SJSA1 (cell line): ENCODE data around the gene TPGS1. TPM values are rescaled to one million over a fixed set of nuclear protein-coding genes. Genes with fewer than 3 reads are reported as not detected.

Experiments
- DNase-seq, 2 experiments: peaks; one replicate each; pipeline ENCODE4 v3.0.0-alpha.2; 2015 to 2020; ENCODE audit warnings: low spot score in 2 of 2, low read depth in 1 of 2
- H3K27ac ChIP-seq: fragments of 250-450 bp; sonication (Bioruptor Pico); 2 replicates; pipeline ENCODE4 v1.5.1; 2020; ENCODE audit warnings: mild to moderate bottlenecking, moderate library complexity
- H3K27me3 ChIP-seq: fragments of 250-450 bp; sonication (Bioruptor Pico); replicated peaks from 2 replicates; pipeline ENCODE4 v1.5.1; 2020; ENCODE audit warnings: mild to moderate bottlenecking, moderate library complexity
- H3K36me3 ChIP-seq: fragments of 250-450 bp; sonication (Bioruptor Pico); 2 replicates; pipeline ENCODE4 v1.5.1; 2020; ENCODE audit warnings: mild to moderate bottlenecking
- H3K4me1 ChIP-seq: fragments of 250-450 bp; sonication (Bioruptor Pico); replicated peaks from 2 replicates; pipeline ENCODE4 v1.6.1; 2021; ENCODE audit warnings: mild to moderate bottlenecking
- H3K4me3 ChIP-seq: fragments of 250-450 bp; sonication (Bioruptor Pico); 2 replicates; pipeline ENCODE4 v1.5.1; 2020; ENCODE audit warnings: mild to moderate bottlenecking
- H3K9me3 ChIP-seq: fragments of 250-450 bp; sonication (Bioruptor Pico); replicated peaks from 2 replicates; pipeline ENCODE4 v1.5.1; 2020; ENCODE audit warnings: mild to moderate bottlenecking
- total RNA-seq: library from RNA; depleted of rRNA; stranded (reverse); fragments of >200 nt; shearing (Covaris generic); gene quantifications from 2 replicates; pipeline ENCODE4 v1.2.3, GENCODE V29; 2014

Gene TPGS1
- total RNA-seq, 1 experiment from 2014 or later, result 73.3 TPM

DNA sequence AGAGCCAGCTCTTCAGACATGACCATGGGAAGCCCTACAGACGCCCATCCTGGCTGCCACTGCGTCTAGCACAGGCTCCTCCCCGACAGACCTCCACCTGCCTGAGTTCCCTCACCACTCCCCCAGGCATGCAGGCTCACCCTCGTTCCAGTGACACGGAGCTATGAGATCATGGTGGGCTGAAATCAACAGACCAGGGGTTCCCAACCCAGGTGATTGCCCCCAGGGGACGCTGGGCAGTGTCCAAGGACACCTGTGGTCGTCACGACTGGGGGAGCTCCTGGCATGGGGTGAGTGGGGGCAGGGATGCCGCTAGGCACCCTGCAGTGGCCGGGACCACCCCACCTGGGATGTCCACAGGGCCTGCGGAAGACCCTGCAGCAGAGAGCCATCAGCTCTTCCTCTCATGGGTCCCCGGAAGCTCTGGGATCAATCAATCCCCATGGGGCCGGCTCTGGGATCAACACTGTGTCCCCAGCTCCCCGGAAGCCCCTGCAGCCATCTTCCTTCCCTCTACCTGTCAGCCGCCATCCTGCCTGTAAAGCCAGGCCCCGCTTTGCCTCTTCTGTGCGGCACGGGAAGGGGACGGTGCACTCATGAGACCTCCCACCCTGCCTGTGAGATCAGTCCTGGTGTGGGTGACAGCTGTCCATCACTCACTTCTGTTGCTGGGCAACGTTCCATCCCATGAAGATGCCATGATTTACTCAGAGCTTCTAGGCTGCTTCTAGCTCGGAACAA is 23.8 kb upstream of the TPGS1 start:
- Histone ChIP-seq H3K4me3 (no peak overlapping the region), H3K9me3 (no peaks in the 10 kb centered on the region), H3K4me1 (peaks cover 12% of the 10 kb centered on the region; the same call in 1 of the 2 replicates), H3K36me3 (peaks cover 1% of the 10 kb centered on the region), H3K27me3 (peaks cover 13% of the 10 kb centered on the region), H3K27ac (no peak overlapping the region)
- DNase-seq, result no peak

- H3K27me3 ChIP-seq, result peaks cover 13% of the 10 kb centered on the region
- H3K27ac ChIP-seq, result no peak overlapping the region
- no peaks in the 10 kb centered on the region for H3K9me3 ChIP-seq
- H3K4me1 ChIP-seq, result peaks cover 16% of the 10 kb centered on the region
- H3K36me3 ChIP-seq, result peaks cover 5% of the 10 kb centered on the region
- no peak overlapping the region for H3K4me3 ChIP-seq
- no peak for DNase-seq
These were observed 22.8 kb upstream of the TPGS1 start for GRCh38 chr19:484494-484893.

DNA sequence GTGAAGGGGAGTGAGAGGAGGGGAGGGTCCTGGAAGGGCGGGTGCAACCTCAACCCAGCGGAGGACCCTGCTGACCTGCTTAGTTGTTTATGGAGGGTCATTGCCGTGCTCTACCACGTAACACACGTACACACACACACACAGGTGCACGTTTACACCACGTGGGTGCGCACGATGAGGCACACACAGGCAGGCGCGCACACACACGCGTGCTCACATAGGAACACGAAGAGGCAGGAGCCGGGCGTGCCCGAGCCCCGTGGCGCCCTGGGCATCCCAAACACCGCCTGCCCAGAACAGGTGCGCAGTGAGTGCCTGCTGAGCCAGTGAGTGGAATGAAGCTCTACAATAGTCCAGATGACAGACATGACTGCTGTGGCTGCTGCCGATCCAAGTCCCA is 22.2 kb upstream of the TPGS1 start:
- Histone ChIP-seq H3K27ac (no peak overlapping the region), H3K4me3 (no peak overlapping the region), H3K36me3 (peaks cover 5% of the 10 kb centered on the region), H3K27me3 (peaks cover 13% of the 10 kb centered on the region), H3K4me1 (peaks cover 16% of the 10 kb centered on the region), H3K9me3 (no peaks in the 10 kb centered on the region)
- DNase-seq, result no peak

GRCh38 chr19:485583-486236 is 21.6 kb upstream of the TPGS1 start:
- Histone ChIP-seq H3K27me3 (peaks cover 13% of the 10 kb centered on the region), H3K4me1 (peaks cover 15% of the 10 kb centered on the region), H3K27ac (no peak overlapping the region), H3K36me3 (peaks cover 5% of the 10 kb centered on the region), H3K4me3 (no peak overlapping the region), H3K9me3 (no peaks in the 10 kb centered on the region)
- DNase-seq, result no peak

DNA sequence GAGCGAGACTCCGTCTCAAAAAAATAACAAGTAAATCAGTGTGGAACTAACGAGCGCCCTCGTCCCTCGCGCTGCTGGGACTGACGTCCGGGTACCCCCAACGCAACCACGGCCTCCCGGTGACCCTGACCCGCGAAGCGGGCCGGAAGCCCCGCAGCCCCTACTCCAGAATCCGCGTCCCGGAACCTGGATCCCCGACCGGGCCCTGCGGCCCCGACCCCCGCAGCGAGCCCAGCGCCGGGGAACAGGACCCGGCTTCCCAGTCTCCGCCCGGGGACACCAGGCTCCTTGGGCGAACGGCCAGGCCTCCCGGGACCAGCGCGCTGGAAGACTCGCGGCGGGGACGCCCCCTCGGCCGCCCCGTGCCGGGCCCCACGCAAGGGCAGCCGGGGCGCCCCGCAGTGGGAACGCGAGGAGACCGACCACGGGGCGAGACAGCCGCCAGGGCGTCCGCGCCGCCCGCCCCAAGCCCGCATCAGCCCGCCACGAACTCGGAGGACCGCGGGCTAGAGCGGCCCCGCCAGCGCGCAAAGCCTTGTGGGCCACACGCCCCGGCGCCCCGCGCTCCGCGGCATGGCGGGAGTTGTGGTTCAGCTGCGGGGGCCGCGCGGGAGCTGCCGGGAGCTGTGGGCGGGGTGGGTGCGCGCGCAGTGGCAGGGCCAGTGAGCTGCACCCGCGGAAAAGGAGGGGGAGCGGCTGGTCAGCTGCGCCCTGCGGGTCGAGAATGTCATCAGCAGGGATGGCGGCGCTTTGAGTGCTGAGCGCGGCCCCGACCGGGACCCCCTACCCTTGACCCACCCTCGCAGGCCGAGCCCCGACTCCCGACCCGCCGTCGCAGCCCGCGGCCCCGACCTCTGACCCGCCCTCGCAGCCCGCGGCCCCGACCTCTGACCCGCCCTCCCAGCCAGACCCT is 18.5 kb upstream of the TPGS1 start:
- no peaks in the 10 kb centered on the region for H3K9me3 ChIP-seq
- peaks cover 15% of the 10 kb centered on the region for H3K4me1 ChIP-seq
- H3K36me3 ChIP-seq, result peaks cover 5% of the 10 kb centered on the region
- peak overlapping the region; percentile 80 for H3K27ac ChIP-seq
- H3K27me3 ChIP-seq, result peaks cover 13% of the 10 kb centered on the region
- peak; percentile 82 to 93 for DNase-seq
- peak overlapping the region; percentile 90 for H3K4me3 ChIP-seq

GRCh38 chr19:489418-490196 is 17.7 kb upstream of the TPGS1 start:
- Histone ChIP-seq H3K27me3 (peaks cover 13% of the 10 kb centered on the region), H3K27ac (no peak overlapping the region), H3K9me3 (no peaks in the 10 kb centered on the region), H3K4me1 (peaks cover 15% of the 10 kb centered on the region), H3K36me3 (peaks cover 5% of the 10 kb centered on the region), H3K4me3 (peak overlapping the region; percentile 90)
- peak in 1 of 2 experiments; percentile 44 for DNase-seq

DNA sequence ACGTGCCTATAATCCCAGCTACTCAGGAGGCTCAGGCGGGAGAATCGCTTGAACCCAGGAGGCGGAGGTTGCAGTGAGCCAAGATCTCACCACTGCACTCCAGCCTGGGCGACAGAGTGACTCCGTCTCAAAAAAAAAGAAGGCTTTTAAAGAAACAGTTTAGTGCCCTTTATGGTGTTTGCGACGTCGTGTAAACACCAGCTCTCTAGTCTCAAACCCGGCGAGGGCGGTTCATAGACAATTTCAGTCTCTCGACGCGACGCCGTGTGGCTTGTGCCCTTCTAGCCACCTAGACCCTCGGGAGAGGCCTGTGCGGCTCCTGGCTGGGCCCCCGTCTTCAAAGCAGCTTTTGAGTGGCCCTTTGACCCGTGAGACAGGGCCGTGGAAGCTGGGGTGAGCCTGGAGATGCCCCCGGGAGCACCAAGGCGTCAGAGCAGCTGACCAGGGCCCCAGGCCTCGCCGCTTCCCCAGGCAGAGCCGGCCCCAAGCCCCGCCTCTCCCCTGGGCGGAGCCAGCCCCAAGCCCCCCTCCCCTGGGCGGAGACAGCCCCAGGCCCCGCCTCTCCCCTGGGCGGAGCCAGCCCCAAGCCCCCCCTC is 16.1 kb upstream of the TPGS1 start:
- Histone ChIP-seq H3K4me1 (peaks cover 10% of the 10 kb centered on the region), H3K36me3 (peaks cover 5% of the 10 kb centered on the region), H3K9me3 (no peaks in the 10 kb centered on the region), H3K27me3 (peaks cover 9% of the 10 kb centered on the region), H3K4me3 (no peak overlapping the region), H3K27ac (no peak overlapping the region)
- no peak for DNase-seq

- Histone ChIP-seq H3K27me3 (peaks cover 10% of the 10 kb centered on the region), H3K9me3 (no peaks in the 10 kb centered on the region), H3K27ac (no peak overlapping the region), H3K36me3 (peaks cover 5% of the 10 kb centered on the region), H3K4me3 (no peak overlapping the region), H3K4me1 (peaks cover 10% of the 10 kb centered on the region)
- DNase-seq, result no peak
These were observed 15.2 kb upstream of the TPGS1 start for GRCh38 chr19:492091-492531.

GRCh38 chr19:493391-494170 is 13.7 kb upstream of the TPGS1 start:
- H3K9me3 ChIP-seq, result no peaks in the 10 kb centered on the region
- peaks cover 20% of the 10 kb centered on the region for H3K27me3 ChIP-seq
- DNase-seq, result no peak
- peaks cover 6% of the 10 kb centered on the region for H3K4me1 ChIP-seq
- H3K36me3 ChIP-seq, result peaks cover 3% of the 10 kb centered on the region
- H3K4me3 ChIP-seq, result no peak overlapping the region
- no peak overlapping the region for H3K27ac ChIP-seq

DNA sequence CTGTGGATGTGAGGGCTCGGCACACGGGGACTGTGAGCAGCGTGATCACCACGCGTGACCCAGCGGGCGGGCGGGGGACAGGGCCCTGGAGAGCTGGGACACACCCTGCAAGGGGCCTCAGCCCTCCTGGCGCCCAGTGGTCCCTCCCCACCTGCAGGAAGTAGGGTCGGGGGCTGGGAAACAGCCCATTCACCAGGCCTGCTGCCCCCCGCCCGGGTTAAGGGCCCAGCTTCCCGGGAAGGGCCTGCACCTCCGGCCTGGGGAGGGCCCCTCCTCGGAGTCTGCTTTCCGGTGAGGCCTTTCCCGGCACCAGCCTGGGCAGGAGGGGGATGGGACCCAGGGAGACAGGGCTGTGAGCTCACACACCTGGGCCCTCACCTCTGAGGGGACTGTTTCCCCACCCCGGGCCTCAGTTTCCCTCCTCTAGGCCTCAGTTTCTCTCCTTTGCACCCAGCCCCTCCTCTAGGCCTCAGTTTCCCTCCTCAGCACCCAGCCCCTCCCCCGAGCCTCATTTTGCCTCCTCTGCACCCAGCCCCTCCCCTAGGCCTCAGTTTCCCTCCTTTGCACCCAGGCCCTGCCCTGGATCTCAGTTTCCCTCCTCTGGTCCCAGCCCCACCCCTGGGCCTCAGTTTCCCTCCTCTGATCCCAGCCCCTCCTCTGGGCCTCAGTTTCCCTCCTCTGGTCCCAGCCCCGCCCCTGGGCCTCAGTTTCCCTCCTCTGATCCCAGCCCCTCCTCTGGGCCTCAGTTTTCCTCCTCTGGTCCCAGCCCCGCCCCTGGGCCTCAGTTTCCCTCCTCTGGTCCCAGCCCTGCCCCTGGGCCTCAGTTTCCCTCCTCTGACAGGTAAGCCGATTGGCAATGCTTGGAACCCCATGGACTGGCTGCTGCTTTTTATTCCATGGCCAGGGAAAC is 12.9 kb upstream of the TPGS1 start:
- Histone ChIP-seq H3K36me3 (no peaks in the 10 kb centered on the region), H3K4me3 (no peak overlapping the region), H3K4me1 (peaks cover 4% of the 10 kb centered on the region), H3K9me3 (no peaks in the 10 kb centered on the region), H3K27ac (no peak overlapping the region), H3K27me3 (peaks cover 20% of the 10 kb centered on the region)
- DNase-seq, result peak in 1 of 2 experiments; percentile 46

GRCh38 chr19:495081-495401 is 12.3 kb upstream of the TPGS1 start:
- Histone ChIP-seq H3K4me1 (no peaks in the 10 kb centered on the region), H3K27me3 (peaks cover 20% of the 10 kb centered on the region), H3K36me3 (no peaks in the 10 kb centered on the region), H3K27ac (no peak overlapping the region), H3K9me3 (no peaks in the 10 kb centered on the region), H3K4me3 (no peak overlapping the region)
- no peak for DNase-seq
